Fibroblast of upper back skin (primary cell): ENCODE results near the gene CH25H.
A peak's percentile ranks its signal among the peaks of the same experiment; 100 is the strongest.

ENCODE experiments used
- DNase-seq: peaks from one replicate; pipeline ENCODE4 v3.0.0-alpha.2; 2013

CH25H gene

GRCh38 chr10:89228962-89229361 lies 21.8 kb upstream of the CH25H start:
- no peak for DNase-seq

GRCh38 chr10:89228146-89228545 lies 21.0 kb upstream of the CH25H start:
- no peak for DNase-seq

GRCh38 chr10:89226891-89227290 lies 19.8 kb upstream of the CH25H start:
- DNase-seq, result no peak

GRCh38 chr10:89224739-89225443 lies 17.8 kb upstream of the CH25H start:
- DNase-seq, result no peak

GRCh38 chr10:89221919-89222318 lies 14.8 kb upstream of the CH25H start:
- DNase-seq, result no peak

- no peak for DNase-seq
Measured at GRCh38 chr10:89219513-89220218, 12.5 kb upstream of the CH25H start.

GRCh38 chr10:89217057-89217990 lies 10.2 kb upstream of the CH25H start:
- peak; percentile 62 for DNase-seq

GRCh38 chr10:89216056-89216455 lies 8.9 kb upstream of the CH25H start:
- peak; percentile 39 for DNase-seq

- DNase-seq, result peak; percentile 26
Measured at GRCh38 chr10:89215511-89215910, 8.4 kb upstream of the CH25H start.

- DNase-seq, result peak; percentile 35
Measured at GRCh38 chr10:89214566-89215165, 7.5 kb upstream of the CH25H start.

GRCh38 chr10:89213191-89213808 lies 6.2 kb upstream of the CH25H start:
- peak; percentile 56 for DNase-seq

GRCh38 chr10:89210794-89211425 lies 3.8 kb upstream of the CH25H start:
- DNase-seq, result peak; percentile 34

- DNase-seq, result no peak
Measured at GRCh38 chr10:89209718-89210117, 2.6 kb upstream of the CH25H start.

- DNase-seq, result no peak
Measured at GRCh38 chr10:89207801-89208551, 859 bp upstream of the CH25H start.

GRCh38 chr10:89206402-89207180 lies 526 bp downstream of the CH25H start:
- DNase-seq, result no peak

GRCh38 chr10:89204621-89205185 lies 2.4 kb downstream of the CH25H start:
- peak; percentile 81 for DNase-seq

- peak; percentile 55 for DNase-seq
Measured at GRCh38 chr10:89203237-89203636, 3.9 kb downstream of the CH25H start.

- DNase-seq, result no peak
Measured at GRCh38 chr10:89202033-89202425, 5.1 kb downstream of the CH25H start.

GRCh38 chr10:89201345-89202032 lies 5.6 kb downstream of the CH25H start:
- DNase-seq, result no peak
